Tibial artery (tissue), 4 donors: ENCODE measurements around the gene CYP2A7.
"Not testable (repeated sequence)": the region's sequence is repeated elsewhere in the genome, so short reads cannot be mapped to it uniquely, and the experiment has no call there.

Experiments
- DNase-seq, 2 donors: peaks; one replicate each; pipeline ENCODE4 v3.0.0-alpha.2; 2019
- H3K27ac ChIP-seq, 2 donors: fragments of 200-600 bp; sonication (generic) in 1 of 2; 1 replicate in 1 of 2; 2 replicates in 1 of 2; pipeline ENCODE4 v1.5.1; 2018 to 2019; ENCODE audit warnings: mild to moderate bottlenecking in 1 of 2
- H3K27me3 ChIP-seq, 2 donors: fragments of 200-600 bp; sonication (generic) in 1 of 2; one replicate each; pipeline versions ENCODE4 v1.5.1 to v1.6.0; 2016 to 2019
- H3K36me3 ChIP-seq, 3 donors: fragments of 200-600 bp; sonication (generic) in 2 of 3; one replicate each; pipeline ENCODE4 v1.5.1; 2016 to 2019; ENCODE audit warnings: mild to moderate bottlenecking in 2 of 3
- H3K4me1 ChIP-seq, 4 donors: fragments of 200-600 bp; sonication (generic) in 2 of 4; 1 replicate in 3 of 4; 2 replicates in 1 of 4; pipeline ENCODE4 v1.5.1; 2016 to 2019
- H3K4me3 ChIP-seq, 2 donors: fragments of 200-600 bp; sonication (generic) in 1 of 2; 1 replicate in 1 of 2; 2 replicates in 1 of 2; pipeline ENCODE4 v1.5.1; 2018 to 2019; ENCODE audit warnings: mild to moderate bottlenecking in 2 of 2
- H3K9me3 ChIP-seq, 3 donors: fragments of 200-600 bp; sonication (generic) in 1 of 3; one replicate each; pipeline ENCODE4 v1.5.1; 2016 to 2019
- CTCF ChIP-seq, 2 experiments: fragments of 200-600 bp in 1 of 2; fragments of 450-650 bp in 1 of 2; IDR thresholded peaks; one replicate each; pipeline ENCODE4 v1.5.1; 2017 to 2019; ENCODE audit warnings: antibody characterized with exemption in 2 of 2, mild to moderate bottlenecking in 1 of 2, moderate library complexity in 1 of 2
- intact Hi-C: fragments of 100-400 bp; cut with DNase I; formaldehyde crosslinking; loops from one replicate; pipeline ENCODE4 v1.15.0; 2023; ENCODE audit warnings: low total_unique reads

Gene CYP2A7

GRCh38 chr19:40843653-40844052, 38.4 kb downstream of the CYP2A7 start:
- H3K9me3 ChIP-seq, DNase-seq, H3K36me3 ChIP-seq, H3K4me3 ChIP-seq, H3K4me1 ChIP-seq, intact Hi-C loops, H3K27ac ChIP-seq: not testable (repeated sequence)
- H3K27me3 ChIP-seq = peaks cover 0 to 38% of the 10 kb centered on the region in 2 donors

- intact Hi-C loops, H3K4me1 ChIP-seq, H3K36me3 ChIP-seq, H3K9me3 ChIP-seq, DNase-seq, H3K27ac ChIP-seq, H3K4me3 ChIP-seq: not testable (repeated sequence)
- H3K27me3 ChIP-seq = peaks cover 0 to 33% of the 10 kb centered on the region in 2 donors
Measured at GRCh38 chr19:40842997-40843652, 38.9 kb downstream of the CYP2A7 start.

GRCh38 chr19:40842012-40842411, 40.0 kb downstream of the CYP2A7 start:
- DNase-seq, H3K27ac ChIP-seq, intact Hi-C loops, H3K4me3 ChIP-seq, H3K9me3 ChIP-seq, H3K4me1 ChIP-seq, H3K36me3 ChIP-seq: not testable (repeated sequence)
- H3K27me3 ChIP-seq = peaks cover 0 to 24% of the 10 kb centered on the region in 2 donors

GRCh38 chr19:40838477-40838876, 43.6 kb downstream of the CYP2A7 start:
- H3K27me3 ChIP-seq, H3K4me1 ChIP-seq, H3K4me3 ChIP-seq, DNase-seq, intact Hi-C loops, H3K27ac ChIP-seq, H3K36me3 ChIP-seq, H3K9me3 ChIP-seq: not testable (repeated sequence)

- Histone ChIP-seq H3K36me3 (no peaks in the 10 kb centered on the region), H3K4me1 (no peaks in the 10 kb centered on the region), H3K4me3 (no peak overlapping the region), H3K27ac (no peak overlapping the region), H3K27me3 (no peaks in the 10 kb centered on the region), H3K9me3 (no peaks in the 10 kb centered on the region)
- intact Hi-C loops = no loop called here
- TF ChIP-seq CTCF (IDR thresholded peaks at IDR 0.05) = no peak
- no peak for DNase-seq
Measured at GRCh38 chr19:40836754-40837429, 45.1 kb downstream of the CYP2A7 start.

- H3K4me3 ChIP-seq, DNase-seq, H3K9me3 ChIP-seq, H3K27me3 ChIP-seq, H3K4me1 ChIP-seq, intact Hi-C loops, H3K27ac ChIP-seq, H3K36me3 ChIP-seq: not testable (repeated sequence)
Measured at GRCh38 chr19:40833728-40834533, 48.1 kb downstream of the CYP2A7 start.

- H3K27ac ChIP-seq, intact Hi-C loops: not testable (repeated sequence)
Measured at GRCh38 chr19:40832431-40832790, 49.6 kb downstream of the CYP2A7 start.

GRCh38 chr19:40831502-40832430, 50.3 kb downstream of the CYP2A7 start:
- TF ChIP-seq CTCF (IDR thresholded peaks at IDR 0.05) = no peak
- Histone ChIP-seq H3K27me3 (no peaks in the 10 kb centered on the region), H3K4me3 (no peak overlapping the region), H3K27ac (no peak overlapping the region), H3K36me3 (peaks cover 11 to 23% (median 21%) of the 10 kb centered on the region in 3 donors), H3K4me1 (no peaks in the 10 kb centered on the region), H3K9me3 (no peaks in the 10 kb centered on the region)
- no peak for DNase-seq
- intact Hi-C loops = no loop called here

More at GRCh38 chr19:40832431-40832790, 49.6 kb downstream of the CYP2A7 start:
- not testable (repeated sequence) for H3K4me3 ChIP-seq, H3K27me3 ChIP-seq, H3K4me1 ChIP-seq, DNase-seq, H3K9me3 ChIP-seq
- peaks cover 5 to 17% (median 15%) of the 10 kb centered on the region in 3 donors for H3K36me3 ChIP-seq

- DNase-seq, H3K9me3 ChIP-seq, H3K4me3 ChIP-seq, intact Hi-C loops, H3K4me1 ChIP-seq, H3K27me3 ChIP-seq, H3K27ac ChIP-seq: not testable (repeated sequence)
- H3K36me3 ChIP-seq = peaks cover 11 to 27% (median 23%) of the 10 kb centered on the region in 3 donors
Measured at GRCh38 chr19:40830741-40831140, 51.3 kb downstream of the CYP2A7 start.
